H1 (cell line): ENCODE data around the gene BNIP5. TPM values are rescaled to one million over a fixed set of nuclear protein-coding genes. Genes with fewer than 3 reads are reported as not detected.

Experiments used
- CTCF ChIA-PET: fragments of 300-600 bp; sonication (Branson Sonifier 250); formaldehyde crosslinking; loops from one replicate; lab custom pipeline; 2021; ENCODE audit not compliant: partially characterized antibody; lab: Charles Lee
- POLR2A ChIA-PET: fragments of 300-600 bp; sonication (Branson Sonifier 250); formaldehyde crosslinking; loops from one replicate; lab custom pipeline; 2021; ENCODE audit warnings: inconsistent platforms; ENCODE audit not compliant: partially characterized antibody; lab: Charles Lee
- DNase-seq, 2 experiments: peaks; one replicate each; pipeline versions ENCODE4 v3.0.0 to v3.0.0-alpha.2; 2010 to 2022; ENCODE audit warnings: low spot score in 2 of 2, low read depth in 1 of 2, mixed read lengths in 1 of 2
- FAIRE-seq: peaks from 2 replicates; lab custom pipeline; 2011; peaks lifted over from hg19 to GRCh38; lab: Jason Lieb, UNC
- H2AFZ ChIP-seq: 2 replicates; pipeline ENCODE4 v1.8.1; 2012; ENCODE audit warnings: low read length, inconsistent platforms
- H2AK5ac ChIP-seq: 2 replicates; pipeline ENCODE4 v1.6.1; 2013; ENCODE audit warnings: low read depth, low read length
- H2BK120ac ChIP-seq: replicated peaks from 2 replicates; pipeline ENCODE3; 2013; ENCODE audit warnings: low read depth, low read length, inconsistent platforms
- H2BK12ac ChIP-seq: 2 replicates; pipeline ENCODE4 v1.6.1; 2013; ENCODE audit warnings: low read depth, low read length
- H2BK15ac ChIP-seq: 2 replicates; pipeline ENCODE4 v1.6.1; 2013; ENCODE audit warnings: low read length
- H2BK20ac ChIP-seq: 2 replicates; pipeline ENCODE4 v1.6.1; 2013; ENCODE audit warnings: low read length
- H2BK5ac ChIP-seq: 2 replicates; pipeline ENCODE4 v1.6.1; 2013; ENCODE audit warnings: low read depth, low read length
- H3K14ac ChIP-seq: 2 replicates; pipeline ENCODE4 v1.6.1; 2013; ENCODE audit warnings: inconsistent platforms; ENCODE audit not compliant: insufficient read length
- H3K18ac ChIP-seq: 2 replicates; pipeline ENCODE4 v1.6.1; 2013; ENCODE audit warnings: low read length; ENCODE audit errors: extremely low read depth
- H3K23ac ChIP-seq: 2 replicates; pipeline ENCODE4 v1.6.1; 2013; ENCODE audit warnings: inconsistent platforms; ENCODE audit not compliant: insufficient read length
- H3K23me2 ChIP-seq: 2 replicates; pipeline ENCODE4 v1.6.1; 2013; ENCODE audit warnings: low read depth, low read length
- H3K27ac ChIP-seq: 2 replicates; pipeline ENCODE4 v1.6.1; 2011; ENCODE audit warnings: low read depth, low read length, inconsistent platforms
- H3K27me3 ChIP-seq, 4 experiments: replicated peaks in 1 of 4; 1 replicate in 1 of 4; 2 replicates in 3 of 4; pipeline versions ENCODE4 v1.6.1 to v1.8.1; 2011 to 2013; ENCODE audit warnings: low read length in 3 of 4, mild to moderate bottlenecking in 3 of 4, inconsistent platforms in 2 of 4, mixed read lengths in 2 of 4, moderate library complexity in 1 of 4; ENCODE audit not compliant: control insufficient read depth in 3 of 4, insufficient read depth in 3 of 4; ENCODE audit errors: extremely low read depth in 1 of 4
- H3K36me3 ChIP-seq, 4 experiments: 2 replicates each; pipeline versions ENCODE4 v1.6.1 to v1.8.1; 2011 to 2013; ENCODE audit warnings: mild to moderate bottlenecking in 4 of 4, low read length in 3 of 4, moderate library complexity in 2 of 4, control low read depth in 1 of 4, inconsistent platforms in 1 of 4; ENCODE audit not compliant: insufficient read depth in 4 of 4, control insufficient read depth in 2 of 4
- H3K4ac ChIP-seq: replicated peaks from 2 replicates; pipeline ENCODE3; 2013; ENCODE audit warnings: low read length, low read depth, mixed read lengths, inconsistent platforms; ENCODE audit not compliant: insufficient read length
- H3K4me1 ChIP-seq, 4 experiments: replicated peaks in 1 of 4; 1 replicate in 1 of 4; 2 replicates in 3 of 4; pipeline versions ENCODE4 v1.6.1 to v1.8.1; 2011 to 2013; ENCODE audit warnings: low read length in 3 of 4, inconsistent platforms in 2 of 4, mixed read lengths in 1 of 4; ENCODE audit not compliant: insufficient read depth in 4 of 4, control insufficient read depth in 3 of 4
- H3K4me2 ChIP-seq, 2 experiments: 2 replicates each; pipeline versions ENCODE4 v1.6.1 to v1.8.1; 2011 to 2013; ENCODE audit warnings: low read depth in 2 of 2, low read length in 2 of 2, control low read depth in 1 of 2, inconsistent platforms in 1 of 2, mild to moderate bottlenecking in 1 of 2; ENCODE audit not compliant: insufficient read depth in 1 of 2
- H3K4me3 ChIP-seq, 4 experiments: fragments of 200-600, 300-600 bp in 1 of 4; sonication (generic), shearing (Covaris generic), sonication (Bioruptor Twin) in 1 of 4; 2 replicates each; pipeline versions ENCODE4 v1.5.1 to v1.8.1; 2011 to 2016; ENCODE audit warnings: low read length in 4 of 4, low read depth in 3 of 4, control low read depth in 2 of 4, inconsistent platforms in 2 of 4, mild to moderate bottlenecking in 2 of 4, mixed read lengths in 1 of 4, moderate library complexity in 1 of 4; ENCODE audit not compliant: insufficient read depth in 2 of 4; ENCODE audit errors: extremely low read depth in 1 of 4
- H3K56ac ChIP-seq: replicated peaks from 2 replicates; pipeline ENCODE3; 2013; ENCODE audit warnings: low read depth, mild to moderate bottlenecking, mixed read lengths, low read length, inconsistent platforms; ENCODE audit not compliant: insufficient read length
- H3K79me1 ChIP-seq: 2 replicates; pipeline ENCODE4 v1.6.1; 2013; ENCODE audit warnings: low read depth, low read length, control low read depth
- H3K79me2 ChIP-seq, 2 experiments: 2 replicates each; pipeline versions ENCODE4 v1.6.1 to v1.8.1; 2012 to 2013; ENCODE audit warnings: low read length in 2 of 2, mild to moderate bottlenecking in 2 of 2, inconsistent platforms in 1 of 2; ENCODE audit not compliant: insufficient read depth in 2 of 2, control insufficient read depth in 1 of 2
- H3K9ac ChIP-seq, 4 experiments: replicated peaks in 1 of 4; 1 replicate in 1 of 4; 2 replicates in 3 of 4; pipeline versions ENCODE4 v1.6.1 to v1.8.1; 2011 to 2013; ENCODE audit warnings: low read depth in 3 of 4, low read length in 3 of 4, control low read depth in 2 of 4, mild to moderate bottlenecking in 2 of 4, moderate library complexity in 2 of 4, inconsistent platforms in 1 of 4; ENCODE audit errors: extremely low read depth in 1 of 4
- H3K9me3 ChIP-seq, 2 experiments: 2 replicates each; pipeline versions ENCODE4 v1.6.1 to v1.8.1; 2012 to 2013; ENCODE audit warnings: mild to moderate bottlenecking in 2 of 2, moderate library complexity in 2 of 2, control low read depth in 1 of 2, inconsistent platforms in 1 of 2, low read depth in 1 of 2, low read length in 1 of 2, mixed read lengths in 1 of 2; ENCODE audit not compliant: insufficient read depth in 2 of 2
- H4K20me1 ChIP-seq, 2 experiments: replicated peaks in 1 of 2; 2 replicates each; pipeline versions ENCODE3 to v1.8.1; 2011 to 2013; ENCODE audit warnings: inconsistent platforms in 2 of 2, low read length in 2 of 2, mild to moderate bottlenecking in 1 of 2; ENCODE audit not compliant: insufficient read depth in 2 of 2, control insufficient read depth in 1 of 2
- H4K5ac ChIP-seq: 2 replicates; pipeline ENCODE4 v1.6.1; 2013; ENCODE audit warnings: low read length, low read depth, mixed read lengths, inconsistent platforms; ENCODE audit not compliant: insufficient read length
- H4K8ac ChIP-seq: 2 replicates; pipeline ENCODE4 v1.8.0; 2013; ENCODE audit warnings: mild to moderate bottlenecking, moderate library complexity, low read length, inconsistent platforms; ENCODE audit not compliant: insufficient read depth; ENCODE audit errors: extremely low read depth
- H4K91ac ChIP-seq: replicated peaks from 2 replicates; pipeline ENCODE3; 2013; ENCODE audit warnings: low read length, mixed read lengths, inconsistent platforms; ENCODE audit not compliant: insufficient read length
- BCL11A ChIP-seq, 2 experiments: IDR thresholded peaks; one replicate each; pipeline ENCODE4 v1.6.1; 2011; ENCODE audit warnings: low read depth in 2 of 2, low read length in 2 of 2, mild to moderate bottlenecking in 2 of 2
- BRCA1 ChIP-seq: IDR thresholded peaks from 2 replicates; pipeline ENCODE4 v1.6.1; 2012; ENCODE audit warnings: low read depth, low read length, improper control_type of control experiment
- CHD2 ChIP-seq: IDR thresholded peaks from 2 replicates; pipeline ENCODE4 v1.6.1; 2012; ENCODE audit warnings: low read length, improper control_type of control experiment
- CREB1 ChIP-seq: IDR thresholded peaks from 2 replicates; pipeline ENCODE4 v1.6.1; 2012; ENCODE audit warnings: inconsistent platforms
- MAFK ChIP-seq: IDR thresholded peaks from 2 replicates; pipeline ENCODE4 v1.6.1; 2012; ENCODE audit warnings: low read depth, mild to moderate bottlenecking, improper control_type of control experiment, low read length
- POLR2A ChIP-seq, 2 experiments: IDR thresholded peaks; 1 replicate in 1 of 2; 2 replicates in 1 of 2; pipeline ENCODE4 v1.6.1; 2011; ENCODE audit warnings: low read depth in 2 of 2, low read length in 2 of 2, mild to moderate bottlenecking in 2 of 2; ENCODE audit errors: control extremely low read depth in 1 of 2
- POLR2AphosphoS5 ChIP-seq: IDR thresholded peaks from 2 replicates; pipeline ENCODE4 v1.6.1; 2011; ENCODE audit warnings: low read depth, low read length
- SIRT6 ChIP-seq: IDR thresholded peaks from one replicate; pipeline ENCODE4 v1.7.1; 2012; ENCODE audit warnings: low read length, inconsistent platforms
- SP1 ChIP-seq: IDR thresholded peaks from 2 replicates; pipeline ENCODE4 v1.6.1; 2011; ENCODE audit warnings: low read depth, low read length
- SRF ChIP-seq: IDR thresholded peaks from 2 replicates; pipeline ENCODE4 v1.6.1; 2011; ENCODE audit warnings: mild to moderate bottlenecking, low read depth, low read length, moderate library complexity
- TAF7 ChIP-seq: optimal IDR thresholded peaks from 2 replicates; pipeline ENCODE3; 2011; ENCODE audit warnings: low read depth, mild to moderate bottlenecking, inconsistent platforms, low read length, moderate library complexity, borderline replicate concordance
- WGBS, 2 experiments: shearing (Covaris generic) in 1 of 2; methylation state at CpG; one replicate each; pipeline versions ENCODE4 v1.1.6 to v1.1.7; 2013 to 2015; ENCODE audit warnings: low lambda C conversion rate in 2 of 2, mixed read lengths in 2 of 2, inconsistent platforms in 1 of 2, low coverage in 1 of 2, missing lambda C conversion rate in 1 of 2; ENCODE audit not compliant: insufficient replicate concordance in 2 of 2, insufficient coverage in 1 of 2, insufficient read length in 1 of 2; ENCODE audit errors: extremely low coverage in 1 of 2, missing lambda C conversion rate in 1 of 2; 5-methylcytosine and 5-hydroxymethylcytosine counted together
- polyA plus RNA-seq, 7 experiments: library from polyadenylated mRNA; depleted of rRNA in 3 of 7; stranded (reverse) in 5 of 7; unstranded in 2 of 7; fragments of >200 nt in 5 of 7; fragments of 200-250 nt in 2 of 7; gene quantifications; 1 replicate in 5 of 7; 2 replicates in 1 of 7; 4 replicates in 1 of 7; pipeline versions ENCODE4 v1.2.1 to v1.2.3, GENCODE V29; 2011 to 2013; ENCODE audit warnings: missing spikeins in 2 of 7, mixed read lengths in 2 of 7
- total RNA-seq: library from RNA; stranded (reverse); fragmentation: NEBNext Ultra II Directional; extraction: Animal tissue kit (Norgen Biotek cat#: 25700); gene quantifications from 2 replicates; pipeline ENCODE4 v1.2.1, GENCODE V29; 2021
- TF ChIP-seq, protein P1 (sequence below): IDR thresholded peaks from 2 replicates; pipeline ENCODE4 v1.6.1; 2011; ENCODE audit warnings: low read depth, mild to moderate bottlenecking, low read length; ENCODE audit not compliant: insufficient read depth
- TF ChIP-seq, protein P2 (sequence below): IDR thresholded peaks from 2 replicates; pipeline ENCODE4 v1.6.1; 2012; ENCODE audit warnings: inconsistent platforms

Gene BNIP5
- total and polyA plus RNA-seq, 2 of the 8 experiments (the other 6 are each of a cell fraction or from before 2014, with no cell fraction given), result not detected

DNA sequence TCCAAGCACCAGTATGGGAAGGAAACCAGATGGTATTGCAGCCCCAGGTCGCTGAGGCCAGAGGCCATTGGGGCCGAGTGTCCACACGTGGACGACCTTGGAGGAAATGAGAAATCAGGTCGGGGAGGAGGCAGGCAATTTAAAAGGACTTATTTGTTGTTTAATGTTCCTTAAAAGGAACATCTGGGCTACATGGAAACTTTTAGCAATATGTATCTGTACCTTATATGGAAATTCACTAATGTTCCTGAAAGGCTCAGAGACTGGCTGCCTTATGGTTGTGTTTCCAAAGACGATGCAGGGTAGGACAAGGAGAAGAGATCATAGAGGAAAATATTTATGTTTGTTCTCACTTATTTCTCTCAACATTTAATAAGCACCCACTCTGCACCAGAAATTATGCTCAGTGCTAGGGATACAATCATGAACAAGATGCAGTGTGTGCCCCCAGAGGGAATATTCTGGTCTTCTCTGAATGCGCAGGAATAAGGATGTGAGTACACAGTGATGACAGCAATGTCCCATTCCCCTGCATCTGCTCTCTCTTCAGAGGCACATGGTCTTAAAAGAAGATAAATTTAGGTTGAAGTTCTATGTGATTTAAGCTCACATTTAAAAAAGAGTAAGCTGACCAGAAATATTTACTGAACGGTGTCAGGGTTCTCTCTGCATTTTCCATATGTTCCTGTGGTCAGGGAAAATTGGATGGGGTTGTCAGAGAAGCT is 3.4 kb downstream of the BNIP5 start:
- Histone ChIP-seq H2BK12ac (no peak overlapping the region), H2AFZ (no peak overlapping the region), H3K9ac (no peak overlapping the region)
- TF ChIP-seq BCL11A (IDR thresholded peaks at IDR 0.05; ENCODE audit: low read depth in 2 of 2, low read length in 2 of 2) (no peak), POLR2AphosphoS5 (no peak), CREB1 (no peak), POLR2A (IDR thresholded peaks at IDR 0.05; ENCODE audit: control extremely low read depth in 1 of 2, low read depth in 2 of 2, low read length in 2 of 2) (no peak), MAFK (no peak), SRF (no peak), TAF7 (no peak), BRCA1 (no peak), SIRT6 (no peak), SP1 (no peak), CHD2 (no peak)
- TF ChIP-seq, protein P1, sequence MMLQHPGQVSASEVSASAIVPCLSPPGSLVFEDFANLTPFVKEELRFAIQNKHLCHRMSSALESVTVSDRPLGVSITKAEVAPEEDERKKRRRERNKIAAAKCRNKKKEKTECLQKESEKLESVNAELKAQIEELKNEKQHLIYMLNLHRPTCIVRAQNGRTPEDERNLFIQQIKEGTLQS, result no peak
- TF ChIP-seq, protein P2, sequence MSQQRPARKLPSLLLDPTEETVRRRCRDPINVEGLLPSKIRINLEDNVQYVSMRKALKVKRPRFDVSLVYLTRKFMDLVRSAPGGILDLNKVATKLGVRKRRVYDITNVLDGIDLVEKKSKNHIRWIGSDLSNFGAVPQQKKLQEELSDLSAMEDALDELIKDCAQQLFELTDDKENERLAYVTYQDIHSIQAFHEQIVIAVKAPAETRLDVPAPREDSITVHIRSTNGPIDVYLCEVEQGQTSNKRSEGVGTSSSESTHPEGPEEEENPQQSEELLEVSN, result no peak

More for the DNA sequence above, 3.4 kb downstream of the BNIP5 start:
- Histone ChIP-seq H3K23ac (no peak overlapping the region), H2BK20ac (no peak overlapping the region), H3K23me2 (no peaks in the 10 kb centered on the region), H3K4me2 (no peak overlapping the region), H3K79me1 (no peaks in the 10 kb centered on the region), H3K4ac (no peak overlapping the region), H4K8ac (no peak overlapping the region), H3K79me2 (no peaks in the 10 kb centered on the region), H3K9me3 (no peaks in the 10 kb centered on the region), H4K91ac (no peak overlapping the region), H2BK15ac (no peak overlapping the region), H4K5ac (no peak overlapping the region), H4K20me1 (no peaks in the 10 kb centered on the region), H3K4me3 (no peak overlapping the region), H2BK5ac (no peak overlapping the region), H3K27ac (no peak overlapping the region), H2BK120ac (no peak overlapping the region), H3K4me1 (peaks cover 0 to 9% (median 3%) of the 10 kb centered on the region in 4 experiments; a peak in 4 of 7 replicates), H3K36me3 (no peaks in the 10 kb centered on the region), H3K56ac (no peak overlapping the region), H2AK5ac (no peak overlapping the region), H3K27me3 (peaks cover 0 to 3% (median 1%) of the 10 kb centered on the region in 4 experiments; a peak in 2 of 7 replicates), H3K14ac (no peak overlapping the region), H3K18ac (no peak overlapping the region)
- ChIA-PET CTCF (interaction anchor here (0.6 to 2.2 kb wide), 4 partner anchors 10 to 47 kb away, joined by 3 to 8 read pairs (median 3); no protein-coding TSS in a partner anchor), POLR2A (interaction anchor here (1.2 kb wide), 1 partner anchor 12 kb away, joined by 3 read pairs; no protein-coding TSS in a partner anchor)
- FAIRE-seq (no peak), DNase-seq (no peak)
- 87% methylated on average over 8 of the region's 8 CpGs; no CpG with 5 or more reads in 1 of the 2 experiments for WGBS, 2 experiments
